ENCODE measurements around the gene ATP6V1C2. TPM values are rescaled to one million over a fixed set of nuclear protein-coding genes. Genes with fewer than 3 reads are reported as not detected.

The ATP6V1C2 gene
- total and polyA plus RNA-seq, 9 of the 15 experiments (the other 6 are each of a cell fraction or from before 2014, with no cell fraction given): 0.01 to 0.31 (median 0.10) TPM; not detected in 4

DNA sequence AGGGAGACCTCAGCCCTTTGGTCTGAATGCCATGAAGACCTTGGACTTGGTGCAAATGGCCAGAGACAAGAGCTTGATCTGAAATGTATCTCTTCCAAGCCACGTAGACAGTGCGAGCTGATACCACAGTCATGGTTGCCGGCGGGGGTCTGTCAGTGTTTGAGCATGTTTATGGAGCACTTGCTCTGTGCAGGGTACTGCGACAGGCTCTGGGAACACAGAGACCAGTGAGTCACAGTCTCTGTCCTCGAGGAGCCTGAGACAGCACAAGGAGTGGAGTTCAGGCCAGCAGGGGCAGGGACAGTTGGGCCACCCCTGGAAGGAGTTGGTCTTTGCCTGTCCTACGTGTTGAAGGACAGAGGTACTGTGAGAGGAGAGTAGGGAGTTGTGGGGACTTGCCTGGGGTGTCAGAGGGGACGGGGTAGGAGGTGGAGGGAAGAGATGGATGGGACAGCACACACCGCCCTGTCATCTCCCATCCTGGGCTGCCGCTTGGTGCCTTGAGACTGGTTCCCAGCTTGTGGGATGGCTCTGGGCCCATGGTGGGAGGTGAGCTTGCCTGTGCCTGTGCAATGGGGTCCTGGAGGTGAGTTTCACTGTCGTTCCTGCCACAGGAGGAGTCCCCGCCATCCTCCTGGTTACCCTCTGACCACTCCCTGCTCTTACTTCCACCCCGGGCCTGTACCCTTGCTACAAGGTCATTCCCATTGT is 39.5 kb downstream of the ATP6V1C2 start:
- Histone ChIP-seq H3K27ac (ENCODE audit: extremely low read depth, low read depth, low read length) (no peak overlapping the region), H3K79me2 (ENCODE audit: control insufficient read depth, insufficient read depth, low read length) (no peaks in the 10 kb centered on the region), H3K9me3 (replicated peaks; ENCODE audit: control insufficient read depth, insufficient read depth, low read depth, low read length) (no peaks in the 10 kb centered on the region), H4K20me1 (replicated peaks; ENCODE audit: control insufficient read depth, insufficient read depth, low read length) (no peaks in the 10 kb centered on the region), H3K4me1 (replicated peaks in 1 of 2; ENCODE audit: control insufficient read depth in 2 of 2, insufficient read depth in 2 of 2, low read length in 2 of 2) (peaks cover 6 to 8% of the 10 kb centered on the region in 2 experiments; a peak in 3 of 5 replicates), H3K27me3 (ENCODE audit: control insufficient read depth in 2 of 2, insufficient read depth in 2 of 2, low read length in 2 of 2) (peaks cover 24 to 78% of the 10 kb centered on the region in 2 experiments), H3K4me3 (no peak overlapping the region), H3K9me1 (ENCODE audit: control insufficient read depth, insufficient read depth, low read length) (no peaks in the 10 kb centered on the region), H3K36me3 (ENCODE audit: control insufficient read depth, insufficient read depth, low read length) (no peaks in the 10 kb centered on the region), H3K4me2 (ENCODE audit: insufficient read depth, low read length) (no peak overlapping the region), H2AFZ (ENCODE audit: low read depth, low read length) (no peak overlapping the region), H3K9ac (ENCODE audit: insufficient read depth in 1 of 2, low read depth in 2 of 2, low read length in 2 of 2) (peak overlapping the region in 1 of 2 experiments; percentile 26; a peak in 1 of 4 replicates)
- ChIA-PET CTCF (ENCODE audit: low intra/inter-chr PET ratio) (no interaction called here), POLR2A (interaction anchor here (0.8 to 1.1 kb wide), 2 partner anchors 9 to 121 kb away, joined by 3 read pairs; no protein-coding TSS in a partner anchor)
- peak; percentile 12; the same call in 2 of the 3 replicates for ATAC-seq
- WGBS (ENCODE audit: insufficient coverage, low coverage, missing lambda C conversion rate): 30% methylated on average over 12 of the region's 13 CpGs
- FAIRE-seq: no peak
- BruUV-seq (replicated peaks): no TSS peak
- TF ChIP-seq, protein P1, sequence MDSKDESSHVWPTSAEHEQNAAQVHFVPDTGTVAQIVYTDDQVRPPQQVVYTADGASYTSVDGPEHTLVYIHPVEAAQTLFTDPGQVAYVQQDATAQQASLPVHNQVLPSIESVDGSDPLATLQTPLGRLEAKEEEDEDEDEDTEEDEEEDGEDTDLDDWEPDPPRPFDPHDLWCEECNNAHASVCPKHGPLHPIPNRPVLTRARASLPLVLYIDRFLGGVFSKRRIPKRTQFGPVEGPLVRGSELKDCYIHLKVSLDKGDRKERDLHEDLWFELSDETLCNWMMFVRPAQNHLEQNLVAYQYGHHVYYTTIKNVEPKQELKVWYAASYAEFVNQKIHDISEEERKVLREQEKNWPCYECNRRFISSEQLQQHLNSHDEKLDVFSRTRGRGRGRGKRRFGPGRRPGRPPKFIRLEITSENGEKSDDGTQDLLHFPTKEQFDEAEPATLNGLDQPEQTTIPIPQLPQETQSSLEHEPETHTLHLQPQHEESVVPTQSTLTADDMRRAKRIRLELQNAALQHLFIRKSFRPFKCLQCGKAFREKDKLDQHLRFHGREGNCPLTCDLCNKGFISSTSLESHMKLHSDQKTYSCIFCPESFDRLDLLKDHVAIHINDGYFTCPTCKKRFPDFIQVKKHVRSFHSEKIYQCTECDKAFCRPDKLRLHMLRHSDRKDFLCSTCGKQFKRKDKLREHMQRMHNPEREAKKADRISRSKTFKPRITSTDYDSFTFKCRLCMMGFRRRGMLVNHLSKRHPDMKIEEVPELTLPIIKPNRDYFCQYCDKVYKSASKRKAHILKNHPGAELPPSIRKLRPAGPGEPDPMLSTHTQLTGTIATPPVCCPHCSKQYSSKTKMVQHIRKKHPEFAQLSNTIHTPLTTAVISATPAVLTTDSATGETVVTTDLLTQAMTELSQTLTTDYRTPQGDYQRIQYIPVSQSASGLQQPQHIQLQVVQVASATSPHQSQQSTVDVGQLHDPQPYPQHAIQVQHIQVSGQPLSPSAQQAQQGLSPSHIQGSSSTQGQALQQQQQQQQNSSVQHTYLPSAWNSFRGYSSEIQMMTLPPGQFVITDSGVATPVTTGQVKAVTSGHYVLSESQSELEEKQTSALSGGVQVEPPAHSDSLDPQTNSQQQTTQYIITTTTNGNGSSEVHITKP (IDR thresholded peaks at IDR 0.05; ENCODE audit: partially characterized antibody): peak; percentile 87
- no peak for TF ChIP-seq RCOR1 (IDR thresholded peaks at IDR 0.05; ENCODE audit: borderline replicate concordance in 1 of 2, low read depth in 2 of 2, low read length in 2 of 2)
- no peak for TF ChIP-seq KLF6 (CRISPR knock-in tag; IDR thresholded peaks at IDR 0.05; ENCODE audit: borderline replicate concordance)
- no peak for DNase-seq (ENCODE audit: extremely low read depth in 1 of 4, low spot score in 3 of 4)
- intact Hi-C loops (cut with micrococcal nuclease): no loop called here
- in situ Hi-C loops (cut with MboI): no loop called here

Data from K562 (cell line).